Bronchial epithelial cell (primary cell): ENCODE measurements around the gene NRDE2. TPM values are rescaled to one million over a fixed set of nuclear protein-coding genes. Genes with fewer than 3 reads are reported as not detected.

ENCODE experiments used
- DNase-seq: peaks from one replicate; pipeline ENCODE4 v3.0.0-alpha.2; 2010; ENCODE audit warnings: low read depth
- FAIRE-seq: peaks from 2 replicates; lab custom pipeline; 2011; peaks lifted over from hg19 to GRCh38; lab: Jason Lieb, UNC
- H3K27me3 ChIP-seq: 2 replicates; pipeline ENCODE4 v1.5.1; 2011; ENCODE audit warnings: low read length; ENCODE audit not compliant: control insufficient read depth, insufficient read depth
- H3K36me3 ChIP-seq: 2 replicates; pipeline ENCODE4 v1.5.1; 2011; ENCODE audit warnings: low read length; ENCODE audit not compliant: control insufficient read depth, insufficient read depth
- H3K4me3 ChIP-seq: 2 replicates; pipeline ENCODE4 v1.5.1; 2011; ENCODE audit warnings: mild to moderate bottlenecking, low read depth, low read length, control low read depth
- CTCF ChIP-seq: IDR thresholded peaks from 2 replicates; pipeline ENCODE4 v1.5.1; 2011; ENCODE audit warnings: mild to moderate bottlenecking, moderate library complexity, low read length, control low read depth, inconsistent platforms; ENCODE audit not compliant: insufficient read depth, severe bottlenecking
- total RNA-seq: library from RNA; depleted of rRNA; stranded (reverse); fragments of >200 nt; gene quantifications from 2 replicates; pipeline ENCODE4 v1.2.1, GENCODE V29; 2014

NRDE2 gene
- total RNA-seq, 1 donor from 2014 or later: 6.1 TPM

GRCh38 chr14:90361865-90362557 lies 30.3 kb upstream of the NRDE2 start:
- no peaks in the 10 kb centered on the region for H3K27me3 ChIP-seq
- no peak for TF ChIP-seq CTCF
- DNase-seq (no peak), FAIRE-seq (no peak)
- H3K4me3 ChIP-seq: no peak overlapping the region
- no peaks in the 10 kb centered on the region for H3K36me3 ChIP-seq

DNA sequence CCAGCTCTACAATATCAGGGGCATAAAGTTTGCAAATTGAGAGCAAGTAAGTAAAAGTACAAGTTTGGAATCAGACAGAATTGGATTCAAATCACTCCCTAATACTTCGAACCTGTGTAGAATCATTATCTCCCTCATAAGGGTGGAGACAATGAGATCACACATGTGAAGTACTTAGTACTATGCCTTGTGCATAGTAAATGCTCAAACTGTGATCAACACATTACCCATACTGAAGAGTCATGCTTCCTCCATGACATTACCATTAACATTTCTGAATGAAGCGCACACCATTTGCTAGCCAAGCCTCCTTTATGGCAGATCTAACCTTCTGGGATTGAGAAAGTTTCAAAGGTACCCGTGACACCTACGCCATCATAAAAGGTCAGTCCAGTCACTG lies 26.6 kb upstream of the NRDE2 start:
- FAIRE-seq (no peak), DNase-seq (no peak)
- no peak for TF ChIP-seq CTCF

DNA sequence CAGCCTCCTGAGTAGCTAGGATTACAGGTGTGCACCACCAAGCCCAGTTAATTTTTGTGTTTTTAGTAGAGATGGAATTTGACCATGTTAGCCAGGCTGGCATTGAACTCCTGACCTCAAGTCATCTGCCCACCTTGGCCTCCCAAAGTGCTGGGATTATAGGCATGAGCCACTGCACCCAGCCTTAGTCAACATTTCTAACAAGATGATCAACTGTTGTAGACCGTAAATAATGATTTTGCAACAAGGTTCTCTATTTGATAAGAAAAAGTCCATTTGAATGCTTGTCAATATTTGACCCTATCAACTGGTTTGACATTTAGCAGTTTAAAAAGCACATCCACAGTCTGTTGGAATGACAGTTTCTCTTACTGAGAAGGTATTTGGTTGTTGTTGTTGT lies 25.2 kb upstream of the NRDE2 start:
- DNase-seq (no peak), FAIRE-seq (no peak)
- Histone ChIP-seq H3K36me3 (no peaks in the 10 kb centered on the region), H3K27me3 (no peaks in the 10 kb centered on the region), H3K4me3 (no peak overlapping the region)
- no peak for TF ChIP-seq CTCF

More for the DNA sequence above, 26.6 kb upstream of the NRDE2 start:
- H3K36me3 ChIP-seq: no peaks in the 10 kb centered on the region
- no peaks in the 10 kb centered on the region for H3K27me3 ChIP-seq
- H3K4me3 ChIP-seq: no peak overlapping the region

DNA sequence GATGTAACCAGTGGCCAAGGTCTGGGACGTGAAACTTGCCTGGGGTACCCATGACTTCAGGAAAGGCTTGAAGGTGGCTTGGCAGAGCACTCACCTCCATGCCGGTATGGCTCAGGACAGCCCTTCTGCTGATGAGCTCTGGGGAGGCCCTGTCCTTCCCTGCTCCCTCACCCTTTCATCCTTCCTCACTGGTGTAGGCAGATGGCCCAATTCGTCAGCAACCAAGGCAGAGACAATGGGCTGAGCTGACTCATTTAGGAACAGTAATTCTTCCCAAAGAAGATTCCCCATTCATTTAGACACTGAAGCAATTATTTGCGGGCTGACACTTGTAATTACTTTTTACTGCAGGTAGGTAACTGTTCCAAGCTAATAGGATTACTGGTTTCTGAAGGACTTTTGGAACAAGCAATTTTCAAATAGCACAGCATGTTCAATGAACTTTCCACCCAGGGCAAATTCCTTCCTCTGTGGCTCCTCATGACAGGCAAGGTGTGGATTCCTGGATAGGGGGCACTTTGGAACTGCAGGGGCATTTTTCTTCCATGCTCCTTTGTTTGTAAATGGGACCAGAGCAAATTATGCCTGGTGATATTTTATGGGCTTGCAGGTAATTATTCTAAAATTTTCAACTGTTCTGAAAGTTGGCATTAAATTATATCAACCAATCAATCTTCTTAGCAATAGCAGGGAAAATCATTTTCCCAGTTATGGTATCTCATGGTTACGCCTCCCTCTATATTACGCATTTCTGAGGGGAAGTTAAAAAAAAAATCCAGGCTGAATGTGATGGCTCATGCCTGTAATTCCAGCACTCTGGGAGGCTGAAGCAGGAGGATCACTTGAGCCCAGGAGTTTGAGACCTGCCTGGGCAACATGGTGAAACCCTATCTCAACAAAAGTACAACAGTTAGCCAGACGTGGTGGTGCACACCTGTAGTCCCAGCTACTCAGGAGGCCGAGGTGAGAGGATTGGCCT lies 24.1 kb upstream of the NRDE2 start:
- Histone ChIP-seq H3K27me3 (no peaks in the 10 kb centered on the region), H3K4me3 (no peak overlapping the region), H3K36me3 (no peaks in the 10 kb centered on the region)
- TF ChIP-seq CTCF: no peak
- FAIRE-seq (no peak), DNase-seq (peak; percentile 18)

- Histone ChIP-seq H3K4me3 (no peak overlapping the region), H3K36me3 (no peaks in the 10 kb centered on the region), H3K27me3 (no peaks in the 10 kb centered on the region)
- no peak for DNase-seq
- TF ChIP-seq CTCF: no peak
- FAIRE-seq: no peak
Measured at GRCh38 chr14:90354551-90355298, 23.0 kb upstream of the NRDE2 start.
